Measurements from ENCODE around the gene ATXN2.
"Not testable (repeated sequence)": the region's sequence is repeated elsewhere in the genome, so short reads cannot be mapped to it uniquely, and the experiment has no call there.

Gene ATXN2, protein sequence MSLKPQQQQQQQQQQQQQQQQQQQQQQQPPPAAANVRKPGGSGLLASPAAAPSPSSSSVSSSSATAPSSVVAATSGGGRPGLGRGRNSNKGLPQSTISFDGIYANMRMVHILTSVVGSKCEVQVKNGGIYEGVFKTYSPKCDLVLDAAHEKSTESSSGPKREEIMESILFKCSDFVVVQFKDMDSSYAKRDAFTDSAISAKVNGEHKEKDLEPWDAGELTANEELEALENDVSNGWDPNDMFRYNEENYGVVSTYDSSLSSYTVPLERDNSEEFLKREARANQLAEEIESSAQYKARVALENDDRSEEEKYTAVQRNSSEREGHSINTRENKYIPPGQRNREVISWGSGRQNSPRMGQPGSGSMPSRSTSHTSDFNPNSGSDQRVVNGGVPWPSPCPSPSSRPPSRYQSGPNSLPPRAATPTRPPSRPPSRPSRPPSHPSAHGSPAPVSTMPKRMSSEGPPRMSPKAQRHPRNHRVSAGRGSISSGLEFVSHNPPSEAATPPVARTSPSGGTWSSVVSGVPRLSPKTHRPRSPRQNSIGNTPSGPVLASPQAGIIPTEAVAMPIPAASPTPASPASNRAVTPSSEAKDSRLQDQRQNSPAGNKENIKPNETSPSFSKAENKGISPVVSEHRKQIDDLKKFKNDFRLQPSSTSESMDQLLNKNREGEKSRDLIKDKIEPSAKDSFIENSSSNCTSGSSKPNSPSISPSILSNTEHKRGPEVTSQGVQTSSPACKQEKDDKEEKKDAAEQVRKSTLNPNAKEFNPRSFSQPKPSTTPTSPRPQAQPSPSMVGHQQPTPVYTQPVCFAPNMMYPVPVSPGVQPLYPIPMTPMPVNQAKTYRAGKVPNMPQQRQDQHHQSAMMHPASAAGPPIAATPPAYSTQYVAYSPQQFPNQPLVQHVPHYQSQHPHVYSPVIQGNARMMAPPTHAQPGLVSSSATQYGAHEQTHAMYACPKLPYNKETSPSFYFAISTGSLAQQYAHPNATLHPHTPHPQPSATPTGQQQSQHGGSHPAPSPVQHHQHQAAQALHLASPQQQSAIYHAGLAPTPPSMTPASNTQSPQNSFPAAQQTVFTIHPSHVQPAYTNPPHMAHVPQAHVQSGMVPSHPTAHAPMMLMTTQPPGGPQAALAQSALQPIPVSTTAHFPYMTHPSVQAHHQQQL

DNA sequence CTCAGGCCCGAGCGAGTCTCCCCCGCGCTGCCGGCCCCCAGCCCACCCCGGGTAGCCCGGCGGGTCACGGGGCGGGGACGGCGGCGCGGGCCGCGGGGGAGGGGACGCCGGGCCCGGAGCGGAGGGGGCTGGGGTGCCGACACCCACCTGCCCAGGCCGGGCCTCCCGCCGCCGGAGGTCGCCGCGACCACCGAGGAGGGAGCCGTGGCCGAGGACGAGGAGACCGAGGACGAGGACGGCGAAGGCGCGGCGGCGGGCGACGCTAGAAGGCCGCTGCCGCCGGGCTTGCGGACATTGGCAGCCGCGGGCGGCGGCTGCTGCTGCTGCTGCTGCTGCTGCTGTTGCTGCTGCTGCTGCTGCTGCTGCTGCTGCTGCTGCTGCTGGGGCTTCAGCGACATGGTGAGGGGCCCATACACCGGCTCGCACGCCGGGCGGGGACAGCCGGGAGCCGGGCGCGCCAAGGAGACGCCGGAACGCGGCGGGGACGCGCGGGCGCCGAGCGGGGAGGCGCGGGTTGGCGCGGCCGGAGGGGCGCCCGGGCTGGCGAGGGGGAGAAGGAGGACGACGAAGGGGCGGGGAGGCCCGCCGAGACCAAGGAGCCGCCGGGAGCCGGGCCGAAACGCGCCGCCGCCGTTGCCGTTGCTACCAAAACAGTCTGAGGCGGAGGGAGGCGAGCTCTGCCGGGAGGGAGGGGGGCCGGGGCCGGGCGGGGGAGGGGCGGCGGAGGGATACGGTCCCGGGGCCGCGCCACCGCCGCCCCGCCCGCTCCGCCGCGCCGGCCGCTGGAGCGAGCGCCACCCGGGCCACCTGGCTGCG, at the start of gene ATXN2:
Gene ATXN2 (minus strand): TSS at position 679 of the 816 bp plus-strand sequence. CDS start 281 bp downstream, at position 398.
- DNase-seq (ENCODE audit: low read depth in 2 of 2): peak; percentile 25 to 36

DNA sequence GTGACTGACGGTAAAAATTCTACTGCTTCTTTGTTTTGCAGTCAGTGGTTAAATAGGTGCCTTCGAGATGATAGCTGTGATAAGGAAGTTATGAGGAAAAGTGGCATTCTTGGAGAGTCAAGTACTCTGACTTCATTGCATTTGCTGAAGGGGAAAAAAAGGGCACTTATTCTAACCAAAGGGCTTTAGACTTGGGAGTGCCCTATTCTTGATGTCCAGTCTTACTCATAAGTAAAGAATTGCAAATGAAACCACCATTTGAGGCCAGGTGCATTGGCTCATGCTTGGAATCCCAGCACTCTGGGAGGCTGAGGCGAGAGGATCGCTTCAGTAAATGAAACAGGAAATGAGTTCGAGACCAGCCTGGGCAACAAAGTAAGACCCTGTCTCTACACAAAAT, 46.3 kb upstream of the ATXN2 start:
- DNase-seq (ENCODE audit: low read depth in 2 of 2): no peak

DNA sequence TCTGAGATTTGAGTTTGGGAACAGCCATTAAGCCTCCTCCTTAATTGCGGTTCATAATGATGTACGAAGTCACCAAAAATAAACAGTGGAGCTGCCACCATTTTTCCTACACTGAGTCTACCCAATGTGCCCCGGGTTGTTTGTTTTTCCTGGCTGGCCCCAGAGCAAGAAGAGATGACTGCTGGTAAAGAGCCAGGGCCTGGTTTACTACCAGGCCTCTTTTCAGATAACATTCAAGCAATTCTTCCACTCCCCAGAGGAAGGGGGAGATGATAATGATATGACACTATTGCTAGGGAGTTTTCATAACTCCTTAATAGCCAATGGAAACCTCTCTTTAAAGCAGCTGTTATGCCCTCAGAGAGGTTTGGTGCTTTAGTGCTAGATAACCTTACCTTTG, 44.3 kb upstream of the ATXN2 start:
- DNase-seq (ENCODE audit: low read depth in 2 of 2): no peak

DNA sequence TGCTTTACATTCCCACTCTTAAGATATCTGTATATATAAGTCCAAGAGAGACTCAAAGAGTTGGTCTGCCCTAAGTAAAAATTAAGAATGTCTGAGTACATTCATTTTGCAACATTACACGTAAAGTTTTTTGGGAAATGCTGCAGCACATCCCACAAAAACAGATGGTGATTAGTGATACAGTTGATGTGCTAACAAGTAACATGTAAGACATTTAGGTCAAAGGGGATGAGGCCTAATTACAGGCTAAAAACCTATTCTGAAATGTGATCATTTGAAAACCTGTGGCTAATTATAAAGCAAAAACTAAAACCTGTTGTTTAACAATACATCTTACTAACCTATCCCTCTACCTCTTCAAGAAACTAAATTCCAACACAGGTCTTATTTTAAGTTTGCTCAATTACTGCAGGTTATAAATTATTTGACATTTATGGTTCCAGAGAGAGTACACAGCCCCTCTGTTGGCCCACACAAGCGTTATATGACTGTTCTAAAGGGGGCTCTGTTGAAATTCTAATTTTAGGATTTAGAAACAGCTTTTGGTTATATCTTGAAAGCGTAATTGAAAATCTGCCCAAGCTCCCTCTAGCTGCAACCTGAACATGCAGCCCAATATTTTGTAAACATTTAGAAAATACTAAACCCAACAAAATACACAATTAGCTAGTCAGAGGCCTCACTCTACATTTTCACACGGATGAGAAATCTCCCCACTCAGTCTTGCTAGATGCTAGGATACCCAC, 43.7 kb upstream of the ATXN2 start:
- no peak for DNase-seq (ENCODE audit: low read depth in 2 of 2)

DNA sequence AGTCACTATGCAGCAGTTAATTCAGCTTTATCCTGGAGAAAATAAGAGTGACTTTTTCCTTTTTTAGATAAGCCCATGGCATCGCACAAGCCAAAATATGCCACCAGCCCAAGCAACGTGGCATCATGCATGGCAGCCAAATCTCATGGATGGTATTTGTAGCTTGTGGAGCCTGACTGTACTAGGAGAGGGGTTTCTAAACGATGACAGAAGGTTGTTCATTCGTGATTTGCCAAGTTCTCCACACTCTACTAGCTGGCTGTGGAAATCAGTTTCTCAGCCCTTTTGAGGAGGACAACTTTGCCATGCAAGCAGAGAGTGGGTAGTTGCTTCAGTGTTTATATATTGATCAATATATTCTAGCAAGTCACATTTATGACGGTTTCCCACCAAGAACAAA, 41.4 kb upstream of the ATXN2 start:
- no peak for DNase-seq (ENCODE audit: low read depth in 2 of 2)

DNA sequence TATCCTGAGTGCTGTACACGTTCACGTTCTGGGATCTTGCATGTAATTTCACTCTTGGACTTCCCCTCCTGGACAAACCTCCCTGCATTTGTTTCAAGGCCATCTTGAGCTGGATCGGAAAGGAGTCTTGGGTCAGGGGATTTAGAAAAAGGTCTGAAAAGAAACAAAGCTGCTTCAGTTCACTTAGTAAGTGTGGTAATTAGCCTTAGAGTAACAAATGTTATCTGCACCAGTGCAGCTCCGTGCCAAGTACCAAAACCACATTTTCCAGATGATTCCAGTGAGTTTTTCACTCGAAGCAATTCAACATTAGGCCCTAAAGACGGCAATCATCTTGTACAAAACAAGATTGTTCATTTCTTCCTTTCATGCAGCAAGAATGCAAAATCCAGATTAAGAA, 39.4 kb upstream of the ATXN2 start:
- DNase-seq (ENCODE audit: low read depth in 2 of 2): no peak

DNA sequence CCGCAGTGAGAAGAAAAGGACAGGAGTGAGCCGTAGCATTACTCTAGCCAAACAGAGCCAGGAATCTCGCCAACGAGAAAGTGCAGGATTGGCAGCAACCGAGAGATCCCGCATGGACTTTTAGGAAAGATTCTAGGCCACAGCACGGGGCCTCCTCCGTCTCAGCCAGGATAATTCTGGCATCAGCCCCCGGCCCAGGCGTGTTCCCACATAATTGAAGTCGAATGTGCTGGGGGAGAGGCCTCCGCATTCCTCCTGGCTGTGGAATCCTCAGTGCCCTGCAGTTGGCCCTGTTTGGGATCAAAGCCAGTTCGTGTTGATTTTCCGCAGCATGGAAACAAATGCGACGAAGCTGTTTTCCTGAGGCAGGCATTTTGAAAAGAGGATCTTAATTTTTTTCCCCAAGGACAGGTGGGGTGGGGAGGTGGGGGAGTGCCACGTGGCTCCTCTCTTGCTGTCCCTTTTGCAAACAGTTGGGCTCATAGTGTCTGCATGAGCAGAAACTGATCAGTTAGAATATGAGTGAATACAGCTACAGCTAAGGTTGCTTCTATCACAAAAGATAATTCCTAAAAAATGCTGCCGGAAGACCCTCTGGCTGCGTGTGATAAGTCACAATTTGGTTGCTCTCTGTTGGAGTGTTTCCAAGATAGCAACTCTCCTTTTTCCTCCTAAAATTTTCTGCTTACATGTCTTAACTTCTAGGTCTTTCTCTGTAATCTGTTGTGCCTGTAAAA, 37.3 kb upstream of the ATXN2 start:
- no peak for DNase-seq (ENCODE audit: low read depth in 2 of 2)

DNA sequence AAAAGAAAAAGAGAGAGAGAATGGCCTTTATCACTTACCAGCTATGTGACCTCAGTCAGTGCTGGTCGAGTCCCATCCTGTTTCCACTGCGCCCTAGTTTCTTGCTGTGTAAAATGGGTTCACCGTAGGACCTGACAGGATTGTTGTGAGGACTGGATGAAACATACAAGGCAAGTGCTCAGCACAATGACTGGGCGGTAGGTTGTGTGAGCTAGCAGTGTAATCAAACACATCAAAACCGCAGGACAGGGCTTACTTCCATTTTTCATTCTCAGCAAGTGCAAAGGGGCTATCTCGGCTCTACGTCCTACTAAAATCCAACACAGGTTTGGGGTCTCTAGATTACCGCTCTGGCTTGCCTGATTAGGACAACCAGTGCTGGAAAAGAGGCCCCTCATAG, 36.4 kb upstream of the ATXN2 start:
- no peak for DNase-seq (ENCODE audit: low read depth in 2 of 2)

DNA sequence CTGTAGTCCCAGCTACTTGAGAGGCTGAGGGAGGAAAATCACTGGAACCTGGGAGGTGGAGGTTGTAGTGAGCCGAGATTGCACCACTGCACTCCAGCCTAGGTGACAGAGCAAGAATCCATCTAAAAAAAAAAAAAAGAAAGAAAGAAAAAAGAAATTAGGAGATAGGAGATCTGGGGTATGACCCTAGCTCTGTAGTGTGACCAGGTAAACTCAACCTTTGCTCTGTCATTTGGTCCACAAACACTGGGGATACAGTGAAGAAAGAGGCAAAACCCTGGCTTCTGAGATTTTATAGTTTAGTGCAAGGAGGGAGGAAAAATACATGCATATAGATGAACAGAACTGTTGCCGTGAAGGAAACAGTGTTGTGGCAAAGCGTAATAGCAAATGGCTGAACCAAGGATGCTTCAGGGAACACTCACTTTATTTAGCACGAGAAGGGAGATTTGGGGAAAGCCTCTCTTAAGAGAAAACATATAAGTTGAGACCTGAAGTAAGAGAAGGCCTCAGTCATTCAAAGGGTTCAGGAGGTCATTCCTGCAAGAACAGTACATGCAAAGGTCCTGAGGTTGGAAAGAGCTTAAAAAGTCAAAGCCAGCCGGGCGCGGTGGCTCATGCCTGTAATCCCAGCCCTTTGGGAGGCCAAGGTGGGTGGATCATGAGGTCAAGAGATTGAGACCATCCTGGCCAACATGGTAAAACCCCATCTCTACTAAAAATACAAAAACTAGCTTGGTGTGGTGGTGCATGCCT, 29.6 kb upstream of the ATXN2 start:
- no peak for DNase-seq (ENCODE audit: low read depth in 2 of 2)

DNA sequence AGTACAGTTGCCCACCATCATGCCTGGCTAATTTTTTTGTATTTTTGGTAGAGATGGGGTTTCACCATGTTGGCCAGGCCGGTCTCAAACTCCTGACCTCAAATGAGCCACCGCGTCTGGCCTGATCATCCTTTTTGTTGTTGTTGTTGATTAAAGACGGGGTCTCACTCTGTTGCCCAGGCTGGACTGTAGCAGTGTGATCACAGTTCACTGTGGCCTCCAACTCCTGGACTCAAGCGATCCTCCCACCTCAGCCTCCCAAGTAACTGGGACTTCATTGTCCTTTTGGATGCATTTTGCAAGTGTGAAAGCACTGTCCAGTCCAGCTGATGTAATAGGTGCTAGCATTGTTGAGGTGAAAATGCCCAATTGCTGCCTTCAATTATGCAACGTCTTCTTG, 27.1 kb upstream of the ATXN2 start:
- no peak for DNase-seq (ENCODE audit: low read depth in 2 of 2)

DNA sequence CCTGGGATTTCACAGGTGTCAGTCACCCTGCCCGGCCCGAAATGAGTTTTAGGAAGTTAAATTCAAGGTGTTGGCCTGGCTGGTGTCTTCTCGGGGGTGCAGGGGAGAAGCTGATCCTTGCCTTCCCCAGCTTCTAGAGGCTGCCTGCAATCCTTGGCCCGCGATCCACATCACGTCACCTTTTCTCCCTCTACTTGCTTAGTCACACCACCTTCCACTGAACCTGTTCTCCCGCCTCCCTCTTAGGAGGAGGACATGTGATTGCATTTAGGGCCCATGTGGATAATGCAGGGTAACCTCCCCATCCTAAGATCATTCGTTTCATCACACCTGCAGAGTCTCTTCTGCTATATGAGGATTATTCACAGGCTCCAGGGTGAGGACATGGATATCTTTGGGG, 25.4 kb upstream of the ATXN2 start:
- DNase-seq (ENCODE audit: low read depth in 2 of 2): no peak

DNA sequence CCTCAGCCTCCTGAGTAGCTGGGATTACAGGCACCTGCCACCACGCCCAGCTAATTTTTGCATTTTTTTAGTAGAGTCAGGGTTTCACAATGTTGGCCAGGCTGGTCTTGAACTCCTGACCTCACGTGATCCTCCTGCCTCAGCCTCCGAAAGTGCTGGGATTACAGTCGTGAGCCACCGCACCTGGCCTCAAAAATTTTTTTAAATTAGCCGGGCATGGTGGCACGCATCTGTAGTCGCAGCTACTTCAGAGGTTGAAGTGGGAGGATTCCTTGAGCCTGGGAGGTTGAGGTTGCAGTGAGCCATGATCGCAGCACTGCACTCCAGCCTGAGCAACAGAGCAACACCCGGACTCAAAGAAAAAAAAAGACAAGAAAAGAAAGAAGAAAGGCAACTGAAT, 18.7 kb upstream of the ATXN2 start:
- not testable (repeated sequence) for DNase-seq (ENCODE audit: low read depth in 2 of 2)

DNA sequence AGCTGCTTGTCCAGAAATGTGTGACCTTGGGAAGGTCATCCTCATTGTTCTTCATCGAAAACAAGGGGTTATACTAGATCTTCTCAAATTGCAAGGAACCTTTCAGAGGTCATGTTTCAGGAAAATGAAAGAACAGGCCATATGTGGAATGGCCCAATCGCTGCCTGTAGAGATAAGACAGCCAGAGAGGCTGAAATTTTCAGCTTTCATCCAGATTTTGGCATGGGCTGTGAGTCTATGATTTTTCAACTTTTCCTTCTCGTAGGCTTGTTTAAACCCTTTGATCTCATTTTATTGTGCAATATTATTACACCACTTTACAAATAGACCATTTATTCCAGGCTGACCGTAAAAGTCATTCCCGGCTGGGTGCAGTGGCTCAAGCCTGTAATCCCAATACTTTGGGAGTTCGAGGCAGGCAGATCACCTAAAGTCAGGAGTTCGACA, 17.1 kb upstream of the ATXN2 start:
- DNase-seq (ENCODE audit: low read depth in 2 of 2): no peak

DNA sequence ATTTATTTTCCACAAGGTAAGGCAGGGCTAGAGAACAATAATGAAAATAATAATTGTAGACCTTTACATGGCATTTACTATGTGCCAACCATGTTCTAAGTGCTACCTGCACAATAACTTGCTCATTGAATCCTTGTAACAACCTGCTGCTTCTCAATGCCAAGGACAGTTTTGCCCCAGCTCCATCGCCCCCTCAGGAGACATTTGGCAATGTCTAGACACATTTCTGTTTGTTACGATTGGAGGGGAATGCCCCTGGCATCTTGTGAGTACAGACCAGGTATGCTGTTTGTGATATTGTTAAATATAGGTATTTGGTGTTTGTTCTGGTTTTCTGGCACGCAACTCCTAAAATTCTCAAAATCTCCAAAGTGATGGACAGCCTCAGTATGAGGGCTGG, 8.1 kb upstream of the ATXN2 start:
- DNase-seq (ENCODE audit: low read depth in 2 of 2): no peak

DNA sequence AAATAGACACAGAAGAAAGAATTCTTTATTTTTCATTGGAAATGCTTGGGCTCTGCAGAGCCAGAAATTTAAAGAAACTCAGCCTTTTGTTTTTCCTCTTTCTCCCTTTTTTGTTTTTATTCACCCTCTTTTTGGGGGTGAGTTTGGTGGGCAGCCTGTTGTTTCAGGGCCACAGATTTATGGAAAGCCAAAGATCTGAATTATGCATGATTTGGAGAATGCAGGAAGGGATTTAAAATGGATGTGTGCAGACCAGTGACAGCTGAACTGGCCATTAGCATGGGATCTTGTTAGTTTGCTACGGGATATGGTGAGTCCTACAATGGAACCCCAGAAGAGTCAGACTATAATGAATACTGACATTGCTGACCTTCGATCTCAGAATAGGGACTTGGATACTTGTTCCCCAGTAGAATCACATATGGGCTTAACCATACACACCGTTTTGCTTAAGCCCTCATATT, 7.7 kb upstream of the ATXN2 start:
- no peak for DNase-seq (ENCODE audit: low read depth in 2 of 2)

DNA sequence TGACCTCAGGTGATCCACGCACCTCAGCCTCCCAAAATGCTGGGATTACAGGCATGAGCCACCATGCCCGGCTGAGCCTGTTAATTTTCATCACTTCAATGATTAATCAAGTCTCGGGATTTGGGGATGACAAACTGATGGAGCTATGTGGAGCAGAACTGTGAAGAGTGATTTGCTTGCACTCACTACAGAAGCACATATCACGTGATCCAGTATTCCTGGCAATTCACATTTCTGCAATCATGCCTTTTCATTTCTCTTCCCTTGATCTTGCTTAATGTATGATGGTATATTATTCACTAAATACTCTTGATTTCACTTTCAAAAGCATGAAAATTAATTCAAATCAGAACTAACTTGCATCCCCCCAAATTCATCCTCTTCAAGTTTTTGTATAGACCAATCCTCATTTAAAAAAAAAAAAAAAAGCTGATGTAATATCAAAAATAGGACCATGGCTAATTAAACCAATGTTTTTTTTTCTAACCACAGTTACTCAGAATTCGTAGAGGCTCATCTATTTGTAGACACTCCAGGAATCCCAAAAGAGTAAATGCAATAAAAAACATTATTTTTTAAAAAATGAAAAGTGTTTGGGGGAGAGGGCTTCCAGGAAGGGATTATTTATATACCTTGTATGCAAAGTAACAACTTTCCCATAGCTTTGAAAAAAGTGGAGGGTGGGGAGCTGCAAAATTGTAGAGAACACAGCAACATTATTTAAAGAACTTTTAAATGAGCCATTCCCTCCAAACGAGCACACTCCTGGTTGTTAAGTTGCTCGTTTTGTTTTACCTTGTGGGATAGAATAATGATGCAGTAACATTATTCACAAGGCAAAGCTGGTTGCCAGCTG, 7.0 kb upstream of the ATXN2 start:
- no peak for DNase-seq (ENCODE audit: low read depth in 2 of 2)

DNA sequence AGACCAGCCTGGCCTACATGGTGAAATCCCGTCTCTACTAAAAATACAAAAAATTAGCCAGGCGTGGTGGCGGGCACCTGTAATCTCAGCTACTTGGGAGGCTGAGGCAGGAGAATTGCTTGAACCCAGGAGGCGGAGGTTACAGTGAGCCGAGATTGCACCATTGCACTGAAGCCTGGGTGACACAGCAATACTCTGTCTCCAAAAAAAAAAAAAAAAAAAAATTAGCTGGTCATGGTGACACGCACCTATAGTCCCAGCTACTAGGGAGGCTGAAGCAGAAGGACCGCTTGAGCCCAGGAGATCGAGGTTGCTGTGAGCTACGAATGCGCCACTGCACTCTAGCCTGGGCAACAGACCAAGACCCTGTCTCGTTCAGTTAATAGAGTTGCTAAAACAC, 3.7 kb upstream of the ATXN2 start:
- DNase-seq (ENCODE audit: low read depth in 2 of 2): not testable (repeated sequence)

DNA sequence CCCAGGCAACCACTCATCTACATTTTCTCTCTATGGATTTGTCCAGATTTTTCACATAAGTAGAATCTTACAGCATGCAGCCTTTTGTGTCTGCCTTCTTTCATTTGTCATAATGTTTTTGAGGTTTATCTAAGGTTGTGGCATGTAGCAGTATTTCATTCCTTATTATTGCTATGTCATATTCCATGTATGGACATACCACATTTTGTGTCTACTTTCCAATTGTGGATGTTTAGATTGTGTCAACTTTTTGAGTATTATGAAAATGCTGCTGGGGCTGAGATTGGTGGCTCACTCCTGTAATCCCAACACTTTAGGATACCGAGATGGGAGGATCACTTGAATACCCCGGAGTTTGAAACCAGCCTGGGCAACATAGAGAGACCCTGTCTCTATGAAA, 3.2 kb upstream of the ATXN2 start:
- no peak for DNase-seq (ENCODE audit: low read depth in 2 of 2)

Data from activated CD8-positive, alpha-beta memory T cell treated with anti-CD3 and anti-CD28 coated beads for 4 hours (primary cell).